Breast epithelium (tissue), 3 donors: ENCODE measurements around the gene EARS2.

Experiments
- POLR2A ChIP-seq: fragments of 450-650 bp; IDR thresholded peaks from one replicate; pipeline ENCODE4 v1.6.1; 2016; ENCODE audit warnings: antibody characterized with exemption, mild to moderate bottlenecking, moderate library complexity
- TF ChIP-seq, protein P1 (sequence below), 3 donors: fragments of 450-650 bp; IDR thresholded peaks; one replicate each; pipeline ENCODE4 v1.5.1; 2016 to 2017; ENCODE audit warnings: antibody characterized with exemption in 3 of 3, mild to moderate bottlenecking in 3 of 3, moderate library complexity in 3 of 3

GRCh38 chr16:23500212-23500861 lies 56.8 kb downstream of the EARS2 start:
- TF ChIP-seq, protein P1, sequence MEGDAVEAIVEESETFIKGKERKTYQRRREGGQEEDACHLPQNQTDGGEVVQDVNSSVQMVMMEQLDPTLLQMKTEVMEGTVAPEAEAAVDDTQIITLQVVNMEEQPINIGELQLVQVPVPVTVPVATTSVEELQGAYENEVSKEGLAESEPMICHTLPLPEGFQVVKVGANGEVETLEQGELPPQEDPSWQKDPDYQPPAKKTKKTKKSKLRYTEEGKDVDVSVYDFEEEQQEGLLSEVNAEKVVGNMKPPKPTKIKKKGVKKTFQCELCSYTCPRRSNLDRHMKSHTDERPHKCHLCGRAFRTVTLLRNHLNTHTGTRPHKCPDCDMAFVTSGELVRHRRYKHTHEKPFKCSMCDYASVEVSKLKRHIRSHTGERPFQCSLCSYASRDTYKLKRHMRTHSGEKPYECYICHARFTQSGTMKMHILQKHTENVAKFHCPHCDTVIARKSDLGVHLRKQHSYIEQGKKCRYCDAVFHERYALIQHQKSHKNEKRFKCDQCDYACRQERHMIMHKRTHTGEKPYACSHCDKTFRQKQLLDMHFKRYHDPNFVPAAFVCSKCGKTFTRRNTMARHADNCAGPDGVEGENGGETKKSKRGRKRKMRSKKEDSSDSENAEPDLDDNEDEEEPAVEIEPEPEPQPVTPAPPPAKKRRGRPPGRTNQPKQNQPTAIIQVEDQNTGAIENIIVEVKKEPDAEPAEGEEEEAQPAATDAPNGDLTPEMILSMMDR (IDR thresholded peaks at IDR 0.05): no peak
- no peak for TF ChIP-seq POLR2A
